Astrocyte (in vitro differentiated cells and primary cell): Measurements from ENCODE around the gene MYORG. TPM values are rescaled to one million over a fixed set of nuclear protein-coding genes. Genes with fewer than 3 reads are reported as not detected.
A peak's percentile ranks its signal among the peaks of the same experiment; 100 is the strongest.

Experiments
- DNase-seq: peaks from one replicate; pipeline ENCODE4 v3.0.0-alpha.2; 2010; ENCODE audit warnings: low read depth
- FAIRE-seq: peaks from 2 replicates; lab custom pipeline; 2011; peaks lifted over from hg19 to GRCh38; lab: Jason Lieb, UNC
- H2AFZ ChIP-seq: 2 replicates; pipeline ENCODE4 v1.6.0; 2012; ENCODE audit warnings: low read depth, low read length, inconsistent platforms
- H3K27ac ChIP-seq: 2 replicates; pipeline ENCODE4 v1.5.1; 2011; ENCODE audit warnings: low read depth, low read length, inconsistent platforms
- H3K27me3 ChIP-seq: 2 replicates; pipeline ENCODE4 v1.6.0; 2011; ENCODE audit warnings: low read length, inconsistent platforms; ENCODE audit not compliant: insufficient read depth
- H3K36me3 ChIP-seq: 2 replicates; pipeline ENCODE4 v1.5.1; 2011; ENCODE audit warnings: low read length, inconsistent platforms; ENCODE audit not compliant: insufficient read depth
- H3K4me1 ChIP-seq: 2 replicates; pipeline ENCODE4 v1.5.1; 2011; ENCODE audit warnings: low read length, inconsistent platforms; ENCODE audit not compliant: insufficient read depth
- H3K4me2 ChIP-seq: 2 replicates; pipeline ENCODE4 v1.6.0; 2012; ENCODE audit warnings: low read length, inconsistent platforms
- H3K4me3 ChIP-seq: 2 replicates; pipeline ENCODE4 v1.5.1; 2011; ENCODE audit warnings: low read depth, mild to moderate bottlenecking, low read length, inconsistent platforms; ENCODE audit not compliant: insufficient read depth
- H3K79me2 ChIP-seq: 2 replicates; pipeline ENCODE4 v1.6.0; 2012; ENCODE audit warnings: mild to moderate bottlenecking, low read length, inconsistent platforms; ENCODE audit not compliant: insufficient read depth
- H3K9ac ChIP-seq: 2 replicates; pipeline ENCODE4 v1.6.0; 2012; ENCODE audit warnings: mild to moderate bottlenecking, low read length, inconsistent platforms
- H3K9me3 ChIP-seq: 2 replicates; pipeline ENCODE4 v1.5.1; 2012; ENCODE audit warnings: low read depth, mild to moderate bottlenecking, low read length, inconsistent platforms; ENCODE audit not compliant: insufficient read depth
- H4K20me1 ChIP-seq: 2 replicates; pipeline ENCODE4 v1.6.0; 2012; ENCODE audit warnings: low read length, inconsistent platforms; ENCODE audit not compliant: insufficient read depth
- H3K27ac Mint-ChIP-seq: one replicate; pipeline ENCODE4 v1.8.0; 2021; ENCODE audit warnings: mild to moderate bottlenecking, mixed read lengths; ENCODE audit not compliant: unreplicated experiment
- H3K27me3 Mint-ChIP-seq: one replicate; pipeline ENCODE4 v1.8.0; 2021; ENCODE audit warnings: low read depth, mixed read lengths; ENCODE audit not compliant: unreplicated experiment
- H3K36me3 Mint-ChIP-seq: one replicate; pipeline ENCODE4 v1.8.0; 2021; ENCODE audit warnings: low read depth, mixed read lengths; ENCODE audit not compliant: unreplicated experiment
- H3K4me1 Mint-ChIP-seq: one replicate; pipeline ENCODE4 v1.8.0; 2021; ENCODE audit warnings: low read depth, mixed read lengths; ENCODE audit not compliant: unreplicated experiment
- H3K4me3 Mint-ChIP-seq: one replicate; pipeline ENCODE4 v1.8.0; 2021; ENCODE audit warnings: mild to moderate bottlenecking, moderate library complexity, mixed read lengths; ENCODE audit not compliant: unreplicated experiment
- H3K9me3 Mint-ChIP-seq: one replicate; pipeline ENCODE4 v1.8.0; 2021; ENCODE audit warnings: mild to moderate bottlenecking, mixed read lengths; ENCODE audit not compliant: unreplicated experiment
- EZH2 ChIP-seq: IDR thresholded peaks from 2 replicates; pipeline ENCODE4 v1.6.1; 2012; ENCODE audit warnings: mild to moderate bottlenecking, low read length, inconsistent platforms; ENCODE audit not compliant: insufficient read depth
- total RNA-seq: library from RNA; stranded (reverse); gene quantifications from 2 replicates; pipeline ENCODE4 v1.2.1, GENCODE V29; 2021
- TF ChIP-seq, protein P1 (sequence below): IDR thresholded peaks from 2 replicates; pipeline ENCODE4 v1.5.1; 2011; ENCODE audit warnings: low read depth, mild to moderate bottlenecking, inconsistent platforms, low read length, moderate library complexity; ENCODE audit not compliant: insufficient read depth

The MYORG gene
- total RNA-seq, 1 donor from 2014 or later: 6.9 TPM

DNA sequence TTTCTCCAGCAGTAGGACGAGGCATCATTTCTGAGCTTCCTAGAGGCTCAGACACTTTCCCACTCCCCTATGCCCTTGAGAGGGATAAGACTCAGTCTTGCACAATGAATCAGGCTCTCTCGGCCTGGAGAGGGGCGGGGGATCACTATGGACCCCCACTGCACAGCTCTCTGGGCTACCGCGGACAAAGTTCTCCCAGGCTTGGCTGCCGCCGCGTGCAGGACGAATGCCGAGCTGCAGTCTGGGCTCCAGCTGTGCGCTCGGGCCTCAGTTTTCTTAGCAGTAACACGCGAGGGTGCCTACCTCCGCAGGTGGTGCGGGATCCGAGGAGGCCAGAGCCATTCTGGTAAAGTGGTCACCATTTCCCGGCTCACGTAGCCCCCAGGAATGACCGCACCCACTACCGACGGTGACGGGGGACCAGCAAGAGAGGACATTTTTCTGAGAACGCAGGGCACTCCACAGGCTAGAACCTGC lies 3.4 kb upstream of the MYORG start:
- H3K36me3 ChIP-seq: no peaks in the 10 kb centered on the region
- no peak overlapping the region for H3K4me3 ChIP-seq
- H3K9me3 ChIP-seq: no peaks in the 10 kb centered on the region
- no peak overlapping the region for H3K27ac ChIP-seq
- peaks cover 5% of the 10 kb centered on the region for H3K9me3 Mint-ChIP-seq
- peaks cover 7% of the 10 kb centered on the region for H3K27me3 ChIP-seq
- H3K4me3 Mint-ChIP-seq: peak overlapping the region; percentile 74
- no peaks in the 10 kb centered on the region for H4K20me1 ChIP-seq
- H3K36me3 Mint-ChIP-seq: peaks cover 18% of the 10 kb centered on the region
- H3K9ac ChIP-seq: no peak overlapping the region
- no peak for TF ChIP-seq EZH2
- TF ChIP-seq, protein P1, sequence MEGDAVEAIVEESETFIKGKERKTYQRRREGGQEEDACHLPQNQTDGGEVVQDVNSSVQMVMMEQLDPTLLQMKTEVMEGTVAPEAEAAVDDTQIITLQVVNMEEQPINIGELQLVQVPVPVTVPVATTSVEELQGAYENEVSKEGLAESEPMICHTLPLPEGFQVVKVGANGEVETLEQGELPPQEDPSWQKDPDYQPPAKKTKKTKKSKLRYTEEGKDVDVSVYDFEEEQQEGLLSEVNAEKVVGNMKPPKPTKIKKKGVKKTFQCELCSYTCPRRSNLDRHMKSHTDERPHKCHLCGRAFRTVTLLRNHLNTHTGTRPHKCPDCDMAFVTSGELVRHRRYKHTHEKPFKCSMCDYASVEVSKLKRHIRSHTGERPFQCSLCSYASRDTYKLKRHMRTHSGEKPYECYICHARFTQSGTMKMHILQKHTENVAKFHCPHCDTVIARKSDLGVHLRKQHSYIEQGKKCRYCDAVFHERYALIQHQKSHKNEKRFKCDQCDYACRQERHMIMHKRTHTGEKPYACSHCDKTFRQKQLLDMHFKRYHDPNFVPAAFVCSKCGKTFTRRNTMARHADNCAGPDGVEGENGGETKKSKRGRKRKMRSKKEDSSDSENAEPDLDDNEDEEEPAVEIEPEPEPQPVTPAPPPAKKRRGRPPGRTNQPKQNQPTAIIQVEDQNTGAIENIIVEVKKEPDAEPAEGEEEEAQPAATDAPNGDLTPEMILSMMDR: no peak
- no peaks in the 10 kb centered on the region for H3K79me2 ChIP-seq
- DNase-seq (no peak), FAIRE-seq (no peak)
- peaks cover 12% of the 10 kb centered on the region for H3K4me1 ChIP-seq
- H3K27ac Mint-ChIP-seq: no peak overlapping the region
- peaks cover 46% of the 10 kb centered on the region for H3K27me3 Mint-ChIP-seq
- peak overlapping the region; percentile 73 for H2AFZ ChIP-seq
- peak overlapping the region; percentile 96 for H3K4me2 ChIP-seq
- H3K4me1 Mint-ChIP-seq: peaks cover 9% of the 10 kb centered on the region

DNA sequence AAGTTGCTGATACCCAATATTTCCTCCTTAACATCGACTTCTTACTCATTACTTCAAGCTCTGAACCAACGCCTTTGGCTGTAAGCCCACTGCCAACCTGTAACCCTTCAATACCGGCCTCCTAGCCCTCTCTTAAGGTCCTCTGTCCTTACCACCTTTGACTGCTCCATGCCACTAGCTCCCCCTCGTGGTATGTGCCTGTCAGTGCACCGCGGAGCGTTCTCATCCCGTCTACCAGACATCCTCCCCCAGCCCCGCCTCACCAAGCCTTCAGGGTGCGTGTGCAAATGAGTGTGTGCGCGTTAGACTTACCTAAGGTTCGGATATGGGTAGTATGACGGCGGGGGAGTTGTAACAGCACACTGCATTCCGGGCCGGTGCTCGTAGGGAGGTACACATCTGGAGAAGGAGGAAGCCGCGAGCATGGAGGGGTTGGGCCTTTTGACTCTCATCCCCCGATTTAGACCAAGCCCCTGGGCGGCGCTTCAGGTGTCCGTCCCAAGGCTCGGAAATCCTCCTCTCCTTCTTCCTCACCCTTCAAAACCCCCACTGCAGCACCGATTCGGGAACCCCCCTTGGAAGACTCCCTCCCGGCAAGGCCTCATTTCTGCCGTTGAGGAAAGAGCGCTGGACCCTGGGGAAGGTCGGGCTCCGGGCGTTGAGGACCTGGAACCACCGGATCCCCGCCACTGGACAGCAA lies 2.8 kb upstream of the MYORG start:
- peaks cover 41% of the 10 kb centered on the region for H3K27me3 Mint-ChIP-seq
- Histone ChIP-seq H3K4me2 (peak overlapping the region; percentile 96), H3K79me2 (no peaks in the 10 kb centered on the region), H2AFZ (peak overlapping the region; percentile 73), H3K4me1 (peaks cover 12% of the 10 kb centered on the region), H4K20me1 (no peaks in the 10 kb centered on the region), H3K27me3 (peaks cover 5% of the 10 kb centered on the region), H3K9ac (no peak overlapping the region), H3K4me3 (no peak overlapping the region), H3K9me3 (no peaks in the 10 kb centered on the region), H3K27ac (no peak overlapping the region), H3K36me3 (no peaks in the 10 kb centered on the region)
- peaks cover 9% of the 10 kb centered on the region for H3K4me1 Mint-ChIP-seq
- no peak overlapping the region for H3K27ac Mint-ChIP-seq
- peaks cover 5% of the 10 kb centered on the region for H3K9me3 Mint-ChIP-seq
- peaks cover 17% of the 10 kb centered on the region for H3K36me3 Mint-ChIP-seq
- FAIRE-seq (no peak), DNase-seq (peak; percentile 31)
- no peak for TF ChIP-seq EZH2
- TF ChIP-seq, protein P1: peak; percentile 93
- peak overlapping the region; percentile 74 for H3K4me3 Mint-ChIP-seq
